WTC11 (cell line): ENCODE results near the gene SAMD8. TPM values are rescaled to one million over a fixed set of nuclear protein-coding genes. Genes with fewer than 3 reads are reported as not detected.

ENCODE experiments used
- ATAC-seq: fragments of 200-7000 bp; cut with Tn5 transposase; 2 replicates; pipeline ENCODE4 v1.10.0; 2021; ENCODE audit warnings: mild to moderate bottlenecking, moderate library complexity
- CTCF ChIA-PET: fragments of 300-600 bp; sonication (Branson Sonifier 250); formaldehyde crosslinking; loops from one replicate; lab custom pipeline; 2021; ENCODE audit warnings: antibody characterized with exemption; lab: Charles Lee
- POLR2A ChIA-PET: fragments of 350-600 bp; sonication (Branson Sonifier 250); formaldehyde crosslinking; loops from one replicate; lab custom pipeline; 2021; ENCODE audit warnings: antibody characterized with exemption; lab: Charles Lee
- DNase-seq: peaks from one replicate; pipeline ENCODE4 v3.0.0; 2021; ENCODE audit warnings: low spot score
- H3K27ac Mint-ChIP-seq: 2 replicates; pipeline ENCODE4 v1.8.0; 2021; ENCODE audit warnings: mixed read lengths
- H3K27me3 Mint-ChIP-seq: 2 replicates; pipeline ENCODE4 v1.8.0; 2021; ENCODE audit warnings: low read depth, mild to moderate bottlenecking, moderate library complexity, mixed read lengths
- H3K36me3 Mint-ChIP-seq: 2 replicates; pipeline ENCODE4 v1.8.0; 2021; ENCODE audit warnings: mixed read lengths
- H3K4me1 Mint-ChIP-seq: 2 replicates; pipeline ENCODE4 v1.8.0; 2022; ENCODE audit warnings: mixed read lengths
- H3K4me3 Mint-ChIP-seq: 2 replicates; pipeline ENCODE4 v1.8.0; 2021; ENCODE audit warnings: mild to moderate bottlenecking, moderate library complexity, mixed read lengths
- H3K9me3 Mint-ChIP-seq: 2 replicates; pipeline ENCODE4 v1.8.0; 2021; ENCODE audit warnings: mixed read lengths
- ARID4B ChIP-seq: sonication (generic); formaldehyde crosslinking; IDR thresholded peaks from 2 replicates; pipeline ENCODE4 v1.8.0; 2023; ENCODE audit warnings: missing genetic modification reagents, mild to moderate bottlenecking, borderline replicate concordance
- ATF2 ChIP-seq: sonication (generic); formaldehyde crosslinking; IDR thresholded peaks from 2 replicates; pipeline ENCODE4 v1.8.1; 2022; ENCODE audit warnings: low read depth, missing genetic modification reagents, borderline replicate concordance
- CBFB ChIP-seq: sonication (generic); formaldehyde crosslinking; IDR thresholded peaks from 2 replicates; pipeline ENCODE4 v1.8.1; 2022; ENCODE audit warnings: mild to moderate bottlenecking, low read depth, missing genetic modification reagents
- ETV6 ChIP-seq: sonication (generic); formaldehyde crosslinking; IDR thresholded peaks from 2 replicates; pipeline ENCODE4 v1.8.1; 2022; ENCODE audit warnings: mild to moderate bottlenecking, missing genetic modification reagents
- GABPB1 ChIP-seq: sonication (generic); formaldehyde crosslinking; IDR thresholded peaks from 2 replicates; pipeline ENCODE4 v1.8.1; 2023; ENCODE audit warnings: mild to moderate bottlenecking, missing genetic modification reagents
- HMGXB4 ChIP-seq: sonication (generic); formaldehyde crosslinking; IDR thresholded peaks from 2 replicates; pipeline ENCODE4 v1.8.1; 2023; ENCODE audit warnings: mild to moderate bottlenecking, moderate library complexity, missing genetic modification reagents
- MAX ChIP-seq: sonication (generic); formaldehyde crosslinking; IDR thresholded peaks from 2 replicates; pipeline ENCODE4 v1.8.0; 2022; ENCODE audit warnings: mild to moderate bottlenecking, missing genetic modification reagents
- MXD4 ChIP-seq: fragments of 250-450 bp; sonication (Bioruptor Pico); IDR thresholded peaks from 2 replicates; pipeline ENCODE4 v1.8.0; 2021; ENCODE audit warnings: mild to moderate bottlenecking, moderate library complexity, borderline replicate concordance
- MYBL2 ChIP-seq: sonication (generic); formaldehyde crosslinking; IDR thresholded peaks from 2 replicates; pipeline ENCODE4 v1.8.1; 2023; ENCODE audit warnings: mild to moderate bottlenecking, moderate library complexity, missing genetic modification reagents
- PRDM15 ChIP-seq: sonication (generic); formaldehyde crosslinking; IDR thresholded peaks from 2 replicates; pipeline ENCODE4 v1.8.0; 2022; ENCODE audit warnings: missing genetic modification reagents
- SP1 ChIP-seq: sonication (generic); formaldehyde crosslinking; conservative IDR thresholded peaks from 2 replicates; pipeline ENCODE4 v1.8.1; 2022; ENCODE audit warnings: missing genetic modification reagents
- TEAD4 ChIP-seq: sonication (generic); formaldehyde crosslinking; IDR thresholded peaks from 2 replicates; pipeline ENCODE4 v1.8.0; 2022; ENCODE audit warnings: mild to moderate bottlenecking, missing genetic modification reagents
- TP53 ChIP-seq: sonication (generic); formaldehyde crosslinking; IDR thresholded peaks from 2 replicates; pipeline ENCODE4 v1.8.1; 2023; ENCODE audit warnings: mild to moderate bottlenecking, missing genetic modification reagents
- ZMAT4 ChIP-seq: fragments of 250-450 bp; sonication (Bioruptor Pico); IDR thresholded peaks from 2 replicates; pipeline ENCODE4 v1.9.0; 2021; ENCODE audit warnings: mild to moderate bottlenecking
- ZNF121 ChIP-seq: sonication (generic); formaldehyde crosslinking; IDR thresholded peaks from 2 replicates; pipeline ENCODE4 v1.8.0; 2023; ENCODE audit warnings: missing genetic modification reagents
- ZNF232 ChIP-seq: sonication (generic); formaldehyde crosslinking; IDR thresholded peaks from 2 replicates; pipeline ENCODE4 v1.8.0; 2022; ENCODE audit warnings: mild to moderate bottlenecking, missing genetic modification reagents
- ZNF512 ChIP-seq: sonication (generic); formaldehyde crosslinking; IDR thresholded peaks from 2 replicates; pipeline ENCODE4 v1.8.1; 2022; ENCODE audit warnings: missing genetic modification reagents, borderline replicate concordance
- ZSCAN18 ChIP-seq: fragments of 250-450 bp; sonication (Bioruptor Pico); IDR thresholded peaks from 2 replicates; pipeline ENCODE4 v2.1.2; 2022; ENCODE audit warnings: mild to moderate bottlenecking, moderate library complexity
- total RNA-seq: library from RNA; stranded (reverse); gene quantifications from 3 replicates; pipeline ENCODE4 v1.2.3, GENCODE V29; 2021

SAMD8 gene
- total RNA-seq, 1 experiment from 2014 or later = 23.0 TPM

GRCh38 chr10:75065076-75065475, 46.4 kb upstream of the SAMD8 start:
- ATAC-seq (no peak), DNase-seq (no peak)
- POLR2A ChIA-PET = interaction anchor here (0.5 kb wide), 1 partner anchor 353 kb away, joined by 4 read pairs; no protein-coding TSS in a partner anchor
- Mint-ChIP-seq H3K36me3 (no peaks in the 10 kb centered on the region), H3K27me3 (no peaks in the 10 kb centered on the region; the same call in 1 of the 2 replicates), H3K9me3 (no peaks in the 10 kb centered on the region), H3K4me3 (no peak overlapping the region), H3K4me1 (peaks cover 2% of the 10 kb centered on the region; the same call in 1 of the 2 replicates), H3K27ac (no peak overlapping the region)
- TF ChIP-seq HMGXB4 (CRISPR knock-in tag) (no peak), TP53 (CRISPR knock-in tag) (no peak)
- CTCF ChIA-PET = interaction anchor here (0.7 kb wide), 1 partner anchor 35 kb away, joined by 4 read pairs; no protein-coding TSS in a partner anchor

- Mint-ChIP-seq H3K4me1 (peaks cover 2% of the 10 kb centered on the region; the same call in 1 of the 2 replicates), H3K27ac (no peak overlapping the region), H3K4me3 (no peak overlapping the region), H3K36me3 (no peaks in the 10 kb centered on the region), H3K9me3 (no peaks in the 10 kb centered on the region), H3K27me3 (no peaks in the 10 kb centered on the region)
- ChIA-PET POLR2A (no interaction called here), CTCF (no interaction called here)
- no peak for ATAC-seq
- no peak for DNase-seq
- TF ChIP-seq ETV6 (CRISPR knock-in tag) (no peak), ZNF121 (CRISPR knock-in tag) (no peak), PRDM15 (CRISPR knock-in tag) (no peak), TEAD4 (no peak), GABPB1 (no peak), ZMAT4 (CRISPR knock-in tag) (no peak), MYBL2 (no peak), MAX (CRISPR knock-in tag) (no peak), ZNF512 (CRISPR knock-in tag) (no peak), ZNF232 (no peak), ATF2 (CRISPR knock-in tag) (no peak), CBFB (CRISPR knock-in tag) (no peak), ARID4B (CRISPR knock-in tag) (no peak), ZSCAN18 (CRISPR knock-in tag) (no peak), SP1 (CRISPR knock-in tag) (no peak), MXD4 (CRISPR knock-in tag) (no peak)
- TF ChIP-seq, all 79 proteins: peak for 0
Measured at GRCh38 chr10:75066271-75066670, 45.2 kb upstream of the SAMD8 start.
